ENCODE results near the gene SPATA13. TPM values are rescaled to one million over a fixed set of nuclear protein-coding genes. Genes with fewer than 3 reads are reported as not detected.
A peak's percentile ranks its signal among the peaks of the same experiment; 100 is the strongest.
"Not testable (repeated sequence)": the region's sequence is repeated elsewhere in the genome, so short reads cannot be mapped to it uniquely, and the experiment has no call there.

SPATA13 gene
- total and polyA plus RNA-seq, 8 donors = 3.6 to 156 (median 48.6) TPM

- intact Hi-C loops (cut with DNase I; ENCODE audit: low total_unique reads) = no loop called here
Observed at GRCh38 chr13:24313439-24313838, 152.9 kb downstream of the SPATA13 start.

GRCh38 chr13:24317835-24318234, 157.3 kb downstream of the SPATA13 start:
- H3K27me3 ChIP-seq; H3K36me3 ChIP-seq; H3K4me1 ChIP-seq; DNase-seq; H3K27ac ChIP-seq; H3K9me3 ChIP-seq; intact Hi-C loops (cut with DNase I; ENCODE audit: low total_unique reads); H3K4me3 ChIP-seq: not testable (repeated sequence)
- 79 to 98% (median 83%) methylated on average over 5 to 9 of the region's 10 CpGs for WGBS, 5 donors

More at GRCh38 chr13:24313439-24313838, 152.9 kb downstream of the SPATA13 start:
- Histone ChIP-seq H3K27ac (no peak overlapping the region), H3K4me3 (no peak overlapping the region), H3K4me1 (peaks cover 0 to 3% (median under 1%) of the 10 kb centered on the region in 4 donors), H3K27me3 (no peaks in the 10 kb centered on the region), H3K9me3 (no peaks in the 10 kb centered on the region), H3K36me3 (no peaks in the 10 kb centered on the region)
- DNase-seq = peak in 1 of 2 donors; percentile 40
- TF ChIP-seq EP300 (IDR thresholded peaks at IDR 0.05) (no peak), POLR2AphosphoS5 (IDR thresholded peaks at IDR 0.05) (no peak)
- WGBS, 5 donors = 38 to 52% (median 47%) methylated on average over 5 of the region's 5 CpGs

GRCh38 chr13:24318878-24319277, 158.4 kb downstream of the SPATA13 start:
- H3K9me3 ChIP-seq; H3K27ac ChIP-seq; H3K4me3 ChIP-seq; H3K4me1 ChIP-seq; DNase-seq; intact Hi-C loops (cut with DNase I; ENCODE audit: low total_unique reads); H3K36me3 ChIP-seq: not testable (repeated sequence)
- H3K27me3 ChIP-seq = peaks cover 0 to 11% (median 0%) of the 10 kb centered on the region in 3 donors
- 68 to 90% (median 81%) methylated on average over 4 of the region's 4 CpGs for WGBS, 5 donors

- H3K27ac ChIP-seq; H3K36me3 ChIP-seq; H3K4me3 ChIP-seq; H3K4me1 ChIP-seq; H3K9me3 ChIP-seq; intact Hi-C loops (cut with DNase I; ENCODE audit: low total_unique reads); DNase-seq: not testable (repeated sequence)
- 83 to 92% (median 87%) methylated on average over 6 of the region's 6 CpGs for WGBS, 5 donors
- peaks cover 0 to 11% (median 0%) of the 10 kb centered on the region in 3 donors for H3K27me3 ChIP-seq
Observed at GRCh38 chr13:24319641-24320040, 159.1 kb downstream of the SPATA13 start.

- H3K27ac ChIP-seq; DNase-seq; H3K36me3 ChIP-seq; H3K4me1 ChIP-seq; intact Hi-C loops (cut with DNase I; ENCODE audit: low total_unique reads); H3K4me3 ChIP-seq; H3K9me3 ChIP-seq: not testable (repeated sequence)
- H3K27me3 ChIP-seq = peaks cover 0 to 11% (median 0%) of the 10 kb centered on the region in 3 donors
- WGBS, 5 donors = 88 to 95% (median 90%) methylated on average over 7 to 8 of the region's 8 CpGs
Observed at GRCh38 chr13:24321416-24321815, 160.9 kb downstream of the SPATA13 start.

- H3K36me3 ChIP-seq; H3K27ac ChIP-seq; H3K4me1 ChIP-seq; H3K4me3 ChIP-seq; intact Hi-C loops (cut with DNase I; ENCODE audit: low total_unique reads); DNase-seq; H3K9me3 ChIP-seq: not testable (repeated sequence)
- peak in 1 of 7 experiments; percentile 23 for TF ChIP-seq CTCF (IDR thresholded peaks at IDR 0.05)
- 29 to 67% (median 47%) methylated on average over 2 of the region's 2 CpGs for WGBS, 5 donors
- H3K27me3 ChIP-seq = peaks cover 0 to 21% (median 0%) of the 10 kb centered on the region in 3 donors
Observed at GRCh38 chr13:24322470-24322869, 161.9 kb downstream of the SPATA13 start.

- no peak for DNase-seq
- 75 to 80% (median 80%) methylated on average over 22 to 28 of the region's 28 CpGs for WGBS, 5 donors
- intact Hi-C loops (cut with DNase I; ENCODE audit: low total_unique reads) = no loop called here
Observed at GRCh38 chr13:24323036-24323738, 162.7 kb downstream of the SPATA13 start.

More at GRCh38 chr13:24323036-24323738, 162.7 kb downstream of the SPATA13 start:
- Histone ChIP-seq H3K4me1 (peaks cover 0 to 5% (median 0%) of the 10 kb centered on the region in 4 donors), H3K9me3 (no peaks in the 10 kb centered on the region), H3K27ac (no peak overlapping the region), H3K27me3 (peaks cover 2 to 28% (median 3%) of the 10 kb centered on the region in 3 donors), H3K36me3 (no peaks in the 10 kb centered on the region), H3K4me3 (no peak overlapping the region)
- TF ChIP-seq POLR2AphosphoS5 (IDR thresholded peaks at IDR 0.05) = no peak
- TF ChIP-seq POLR2A (IDR thresholded peaks at IDR 0.05) = no peak
- TF ChIP-seq EP300 (IDR thresholded peaks at IDR 0.05) = no peak
- no peak for TF ChIP-seq CTCF (IDR thresholded peaks at IDR 0.05)

All from stomach (tissue), 9 donors.